HG02759 (cell line): ENCODE measurements around the gene TBC1D17.

Experiments
- ATAC-seq: cut with Tn5 transposase; IDR thresholded peaks from one replicate; pipeline ENCODE4 v1.9.1; 2021; ENCODE audit warnings: mild to moderate bottlenecking, moderate library complexity; ENCODE audit not compliant: unreplicated experiment

Gene TBC1D17

GRCh38 chr19:49933643-49934042 lies 56.1 kb downstream of the TBC1D17 start:
- no peak for ATAC-seq

GRCh38 chr19:49936549-49936948 lies 59.0 kb downstream of the TBC1D17 start:
- ATAC-seq: no peak

GRCh38 chr19:49937750-49938381 lies 60.4 kb downstream of the TBC1D17 start:
- no peak for ATAC-seq
